Hepatocyte (in vitro differentiated cells): ENCODE measurements around the gene CAPN2. TPM values are rescaled to one million over a fixed set of nuclear protein-coding genes. Genes with fewer than 3 reads are reported as not detected.

Experiments
- DNase-seq: peaks from one replicate; pipeline ENCODE4 v3.0.0-alpha.2; 2016; ENCODE audit warnings: low spot score
- H2AFZ ChIP-seq: fragments of 200-600 bp; sonication (generic); 2 replicates; pipeline ENCODE4 v1.6.0; 2016; ENCODE audit warnings: antibody characterized with exemption, mild to moderate bottlenecking
- H3K27ac ChIP-seq: fragments of 200-600 bp; sonication (generic); 2 replicates; pipeline ENCODE4 v1.5.1; 2016; ENCODE audit warnings: mild to moderate bottlenecking
- H3K27me3 ChIP-seq: fragments of 200-600 bp; sonication (generic); 2 replicates; pipeline ENCODE4 v1.6.1; 2016
- H3K36me3 ChIP-seq: fragments of 200-600 bp; sonication (generic); replicated peaks from 2 replicates; pipeline ENCODE4 v1.5.1; 2016; ENCODE audit warnings: low read depth; ENCODE audit not compliant: insufficient read depth
- H3K4me1 ChIP-seq: fragments of 200-600 bp; sonication (generic); 2 replicates; pipeline ENCODE4 v1.5.1; 2016; ENCODE audit warnings: mild to moderate bottlenecking, moderate library complexity; ENCODE audit not compliant: insufficient read depth
- H3K4me2 ChIP-seq: fragments of 200-600 bp; sonication (generic); 2 replicates; pipeline ENCODE4 v1.6.0; 2016
- H3K4me3 ChIP-seq: fragments of 200-600 bp; sonication (generic); 2 replicates; pipeline ENCODE4 v1.5.1; 2016; ENCODE audit warnings: mild to moderate bottlenecking
- H3K79me2 ChIP-seq: fragments of 200-600 bp; sonication (generic); 2 replicates; pipeline ENCODE4 v1.6.0; 2017; ENCODE audit warnings: mild to moderate bottlenecking
- H3K9me2 ChIP-seq: fragments of 200-600 bp; sonication (generic); replicated peaks from 2 replicates; pipeline ENCODE4 v1.6.0; 2017; ENCODE audit warnings: mild to moderate bottlenecking; ENCODE audit not compliant: insufficient read depth
- H3K9me3 ChIP-seq: fragments of 200-600 bp; sonication (generic); 2 replicates; pipeline ENCODE4 v1.5.1; 2016; ENCODE audit warnings: low read depth, mild to moderate bottlenecking
- H4K20me1 ChIP-seq: fragments of 200-600 bp; sonication (generic); 2 replicates; pipeline ENCODE4 v1.6.0; 2016; ENCODE audit warnings: mild to moderate bottlenecking; ENCODE audit not compliant: insufficient read depth, poor library complexity, severe bottlenecking
- CTCF ChIP-seq: fragments of 200-600 bp; sonication (generic); IDR thresholded peaks from 2 replicates; pipeline ENCODE4 v1.5.1; 2016; ENCODE audit warnings: antibody characterized with exemption, mild to moderate bottlenecking; ENCODE audit not compliant: poor library complexity
- EZH2 ChIP-seq: fragments of 200-600 bp; sonication (generic); IDR thresholded peaks from 2 replicates; pipeline ENCODE4 v1.6.1; 2016; ENCODE audit warnings: antibody characterized with exemption, mild to moderate bottlenecking, borderline replicate concordance
- EZH2phosphoT487 ChIP-seq: fragments of 200-600 bp; sonication (generic); IDR thresholded peaks from one replicate; pipeline ENCODE4 v1.6.1; 2018; ENCODE audit warnings: antibody characterized with exemption, mild to moderate bottlenecking, low read depth, moderate library complexity; ENCODE audit not compliant: unreplicated experiment, severe bottlenecking
- whole genome bisulfite sequencing: methylation state at CpG from one replicate; pipeline ENCODE4 v1.1.6; 2016; ENCODE audit warnings: low lambda C conversion rate; ENCODE audit errors: missing lambda C conversion rate; 5-methylcytosine and 5-hydroxymethylcytosine counted together
- polyA plus RNA-seq: library from polyadenylated mRNA; unstranded; fragments of >200 nt; fragmentation: Nextera tagmentation; extraction: Ambion mirVana; gene quantifications from 2 replicates; pipeline ENCODE4 v1.2.1, GENCODE V29; 2016
- total RNA-seq: library from RNA; depleted of rRNA; stranded (reverse); fragments of >200 nt; gene quantifications from 2 replicates; pipeline ENCODE4 v1.2.3, GENCODE V29; 2014

Gene CAPN2
- total and polyA plus RNA-seq, 2 experiments from 2014 or later = 147 to 162 TPM

GRCh38 chr1:223730479-223731132 lies 18.3 kb downstream of the CAPN2 start:
- WGBS = 43% methylated on average over 4 of the region's 4 CpGs
- DNase-seq = no peak
- Histone ChIP-seq H3K4me2 (peak overlapping the region; percentile 38), H3K9me2 (no peaks in the 10 kb centered on the region), H2AFZ (no peak overlapping the region), H3K27me3 (no peaks in the 10 kb centered on the region), H3K4me1 (peaks cover 59% of the 10 kb centered on the region), H3K27ac (peak overlapping the region; percentile 77), H3K9me3 (no peaks in the 10 kb centered on the region), H3K36me3 (no peaks in the 10 kb centered on the region), H3K4me3 (no peak overlapping the region), H3K79me2 (peaks cover 62% of the 10 kb centered on the region), H4K20me1 (no peaks in the 10 kb centered on the region)
- TF ChIP-seq EZH2phosphoT487 (no peak), CTCF (no peak), EZH2 (no peak)

- no peaks in the 10 kb centered on the region for H3K9me2 ChIP-seq
- H3K9me3 ChIP-seq = no peaks in the 10 kb centered on the region
- peaks cover 53% of the 10 kb centered on the region for H3K4me1 ChIP-seq
- H4K20me1 ChIP-seq = no peaks in the 10 kb centered on the region
- peak; percentile 78 for DNase-seq
- H3K27ac ChIP-seq = peak overlapping the region; percentile 77
- 68% methylated on average over 13 of the region's 13 CpGs for WGBS
- no peak for TF ChIP-seq EZH2phosphoT487
- TF ChIP-seq EZH2 = no peak
- TF ChIP-seq CTCF = no peak
- H2AFZ ChIP-seq = no peak overlapping the region
- no peak overlapping the region for H3K4me3 ChIP-seq
- H3K79me2 ChIP-seq = peaks cover 61% of the 10 kb centered on the region
- H3K4me2 ChIP-seq = peak overlapping the region; percentile 38
- H3K27me3 ChIP-seq = no peaks in the 10 kb centered on the region
- no peaks in the 10 kb centered on the region for H3K36me3 ChIP-seq
Observed at GRCh38 chr1:223731133-223731770, 18.9 kb downstream of the CAPN2 start.

GRCh38 chr1:223732993-223733798 lies 20.9 kb downstream of the CAPN2 start:
- Histone ChIP-seq H3K27ac (peak overlapping the region; percentile 77), H3K4me2 (no peak overlapping the region), H3K4me1 (peaks cover 55% of the 10 kb centered on the region), H3K4me3 (no peak overlapping the region), H3K27me3 (no peaks in the 10 kb centered on the region), H3K9me2 (no peaks in the 10 kb centered on the region), H2AFZ (no peak overlapping the region), H4K20me1 (no peaks in the 10 kb centered on the region), H3K9me3 (no peaks in the 10 kb centered on the region), H3K36me3 (no peaks in the 10 kb centered on the region), H3K79me2 (peaks cover 54% of the 10 kb centered on the region)
- WGBS = 66% methylated on average over 6 of the region's 6 CpGs
- DNase-seq = no peak
- TF ChIP-seq CTCF (no peak), EZH2phosphoT487 (no peak), EZH2 (no peak)
